SK-N-SH (cell line): Measurements from ENCODE around the gene KIAA1191.

Experiments used
- CTCF ChIP-seq: fragments of 200-600 bp; sonication (generic); IDR thresholded peaks from 2 replicates; pipeline ENCODE4 v1.6.1; 2017; ENCODE audit warnings: antibody characterized with exemption, mild to moderate bottlenecking, moderate library complexity
- POLR2AphosphoS5 ChIP-seq: IDR thresholded peaks from 2 replicates; pipeline ENCODE4 v1.6.1; 2012; ENCODE audit warnings: low read depth, low read length
- RFX5 ChIP-seq: IDR thresholded peaks from 2 replicates; pipeline ENCODE4 v1.6.1; 2012; ENCODE audit warnings: mild to moderate bottlenecking, improper control_type of control experiment, low read length

- TF ChIP-seq POLR2AphosphoS5, result no peak
- no peak for TF ChIP-seq RFX5
- no peak for TF ChIP-seq CTCF
These were observed 22.9 kb upstream of the KIAA1191 start for GRCh38 chr5:176384366-176384930.
